Medulla oblongata (tissue), 1 donor: ENCODE results near the gene LUC7L.
A peak's percentile ranks its signal among the peaks of the same experiment; 100 is the strongest.
"Not testable (repeated sequence)": the region's sequence is repeated elsewhere in the genome, so short reads cannot be mapped to it uniquely, and the experiment has no call there.

Experiments used
- DNase-seq: peaks from one replicate; pipeline ENCODE4 v3.0.0-alpha.2; 2015; ENCODE audit errors: extremely low spot score

The LUC7L gene, protein sequence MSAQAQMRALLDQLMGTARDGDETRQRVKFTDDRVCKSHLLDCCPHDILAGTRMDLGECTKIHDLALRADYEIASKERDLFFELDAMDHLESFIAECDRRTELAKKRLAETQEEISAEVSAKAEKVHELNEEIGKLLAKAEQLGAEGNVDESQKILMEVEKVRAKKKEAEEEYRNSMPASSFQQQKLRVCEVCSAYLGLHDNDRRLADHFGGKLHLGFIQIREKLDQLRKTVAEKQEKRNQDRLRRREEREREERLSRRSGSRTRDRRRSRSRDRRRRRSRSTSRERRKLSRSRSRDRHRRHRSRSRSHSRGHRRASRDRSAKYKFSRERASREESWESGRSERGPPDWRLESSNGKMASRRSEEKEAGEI

GRCh38 chr16:228852-229730, at the start of gene LUC7L:
Gene LUC7L (minus strand): TSS chr16:229449. CDS start chr16:229339, 110 bp downstream.
- DNase-seq, result peak; percentile 94

- DNase-seq, result no peak
These were observed 49.7 kb upstream of the LUC7L start for GRCh38 chr16:278863-279366.

DNA sequence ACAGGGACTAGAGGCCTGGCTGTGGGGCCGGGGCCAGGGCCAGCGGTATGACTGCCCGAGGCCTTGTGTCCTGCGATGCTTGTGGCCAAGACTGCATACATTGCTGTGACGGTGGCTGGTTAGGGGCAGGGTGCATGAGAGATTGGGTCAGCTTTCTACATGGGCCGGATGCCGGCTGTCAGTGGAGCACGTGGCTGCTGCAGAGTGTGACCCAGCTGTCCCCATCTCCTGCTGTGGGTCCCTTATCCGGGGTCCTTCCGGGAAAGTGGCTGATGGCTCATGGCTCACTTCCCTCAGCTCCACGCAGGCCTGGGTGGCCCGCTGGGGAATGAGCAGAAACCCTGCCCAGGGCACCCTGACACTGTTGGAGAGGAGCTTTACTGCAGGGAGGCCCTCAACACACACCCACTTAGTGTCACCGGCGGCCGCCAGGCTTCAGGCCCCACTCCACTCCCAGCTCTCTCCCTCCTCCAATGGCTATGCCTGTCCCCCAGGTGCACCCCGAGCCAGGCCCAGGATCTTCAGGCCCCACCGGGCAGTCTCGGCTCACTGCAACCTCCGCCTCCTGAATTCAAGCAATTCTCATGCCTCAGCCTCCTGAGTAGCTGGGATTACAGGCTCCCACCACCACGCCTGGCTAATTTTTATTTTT, 47.3 kb upstream of the LUC7L start:
- no peak for DNase-seq

GRCh38 chr16:275786-276232, 46.6 kb upstream of the LUC7L start, which contains the start of gene RGS11:
Gene RGS11 (minus strand): TSS chr16:275944. CDS start chr16:275911, 33 bp downstream.
- DNase-seq, result no peak

GRCh38 chr16:275041-275641, 45.9 kb upstream of the LUC7L start:
- no peak for DNase-seq

GRCh38 chr16:273547-274421, 44.5 kb upstream of the LUC7L start:
- no peak for DNase-seq

DNA sequence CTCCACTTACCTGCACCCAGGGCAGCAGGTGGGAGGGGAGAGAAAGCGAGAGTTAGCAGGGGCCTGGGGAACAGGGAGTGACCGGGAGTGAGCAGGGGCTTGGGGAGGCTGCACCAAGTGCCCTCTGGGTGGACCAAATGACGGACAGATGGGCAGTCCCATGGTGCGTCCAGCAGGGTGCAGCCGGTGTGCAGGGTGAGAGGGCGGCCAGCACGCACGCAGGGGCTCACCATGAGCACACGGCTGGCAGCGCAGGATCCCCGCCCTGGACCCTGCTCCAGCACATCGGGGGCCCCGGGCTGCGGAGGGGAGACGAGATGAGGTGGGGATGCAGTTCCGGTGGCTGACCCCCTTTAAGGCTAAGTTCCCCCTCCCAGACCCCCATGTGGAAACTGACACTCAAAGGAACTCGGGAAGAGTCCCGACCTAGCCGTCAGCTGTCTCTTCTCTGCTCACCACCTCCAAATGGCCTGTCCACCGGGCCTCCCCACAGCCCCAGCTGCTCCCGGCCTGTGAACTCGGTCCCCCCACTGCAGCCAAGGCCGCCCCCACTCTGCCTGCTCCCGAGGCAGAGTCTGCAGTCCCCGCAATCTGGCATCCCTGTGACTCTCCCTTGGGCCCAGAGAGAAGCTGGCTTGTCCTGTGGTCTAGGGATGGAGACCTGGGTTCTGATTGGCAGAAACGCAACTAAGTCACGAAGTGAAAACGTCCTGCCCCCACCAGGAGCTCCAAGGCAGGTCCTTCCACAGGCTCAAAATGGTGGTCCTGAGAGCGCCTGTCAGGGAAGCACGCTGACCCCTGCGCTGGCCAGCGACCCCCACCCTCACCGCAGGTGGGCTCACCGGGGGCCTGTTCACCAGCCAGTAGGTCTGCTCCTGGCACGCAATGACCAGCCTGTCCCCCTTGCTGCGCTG, 43.6 kb upstream of the LUC7L start:
- no peak for DNase-seq

- DNase-seq, result no peak
These were observed 41.4 kb upstream of the LUC7L start for GRCh38 chr16:270381-271255.

DNA sequence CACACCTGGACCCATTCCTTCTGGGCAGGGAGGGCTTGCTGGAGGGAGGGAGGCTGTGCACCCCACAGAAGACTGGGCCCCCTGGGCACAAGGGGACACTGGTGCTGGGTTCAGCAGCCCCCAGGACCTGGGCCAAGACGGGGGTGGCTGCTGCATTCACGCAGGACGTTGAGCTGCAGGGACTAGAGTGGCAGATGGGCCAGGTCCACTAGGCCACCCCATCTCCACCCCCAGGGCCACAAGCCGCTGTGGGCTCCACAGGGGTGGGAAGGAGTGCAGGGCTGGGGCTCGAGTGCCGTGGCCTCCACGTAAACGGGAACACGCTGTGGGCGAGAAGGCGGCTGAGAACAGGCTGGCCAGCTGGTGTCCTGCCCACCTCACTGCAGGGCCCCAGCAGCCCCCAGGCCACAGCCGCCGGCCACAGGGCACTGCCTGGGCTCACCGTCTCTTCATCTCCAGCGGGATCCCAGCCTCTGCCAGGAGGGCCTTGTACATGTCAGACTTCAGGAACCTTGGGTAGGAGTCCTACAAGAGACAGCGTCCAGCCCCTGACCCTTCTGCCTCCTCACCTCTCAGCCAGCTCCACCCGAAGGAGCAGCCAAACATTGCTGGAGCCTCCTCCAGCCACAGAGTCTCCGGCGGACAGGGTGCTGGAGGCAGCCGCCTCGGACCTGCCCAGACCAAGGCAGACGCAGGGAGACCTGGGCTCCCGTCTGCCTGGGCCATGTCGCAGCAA, 40.0 kb upstream of the LUC7L start:
- DNase-seq, result no peak

DNA sequence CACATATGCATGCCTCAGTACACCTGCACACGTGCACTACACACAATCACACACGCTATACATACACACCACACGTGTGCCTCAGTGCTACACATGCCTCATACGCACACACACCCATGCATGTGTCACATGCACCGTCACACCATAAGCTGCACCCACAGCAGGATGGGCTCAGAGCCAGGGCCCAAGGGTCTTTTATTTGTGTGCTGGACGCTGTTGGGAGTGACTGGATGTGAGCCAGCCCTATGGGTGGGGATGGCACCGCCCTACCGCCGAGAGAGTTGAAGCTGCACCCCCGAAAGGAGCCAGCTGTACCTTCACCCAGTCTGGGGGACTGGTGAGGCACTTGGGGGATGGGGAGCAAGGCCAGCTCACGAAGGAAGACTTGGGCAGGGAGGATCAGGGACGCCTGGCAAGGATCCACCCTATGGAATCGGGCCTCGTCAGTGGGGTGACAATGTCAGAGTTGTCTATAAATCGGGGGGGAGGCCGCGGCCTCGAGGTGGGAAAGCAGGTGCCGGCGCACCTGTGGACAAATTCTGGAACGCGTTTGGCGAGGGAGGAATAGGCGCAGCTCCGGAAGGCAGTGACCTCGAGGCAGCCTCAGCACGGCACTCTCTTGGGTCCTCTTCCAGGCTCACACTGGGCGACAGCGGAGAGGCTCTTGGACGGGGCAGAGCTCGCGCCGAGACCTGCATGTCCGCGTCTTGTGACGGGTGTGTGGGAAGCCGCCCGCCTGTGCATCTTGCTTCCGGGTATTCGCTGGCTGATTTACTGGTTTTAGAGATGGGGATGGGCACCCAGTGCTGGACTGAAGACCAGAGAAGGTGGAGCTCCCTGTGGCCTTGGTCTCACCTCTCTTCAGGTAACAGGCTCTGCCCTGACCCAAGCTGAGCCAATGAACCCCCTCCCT, 39.1 kb upstream of the LUC7L start:
- no peak for DNase-seq

DNA sequence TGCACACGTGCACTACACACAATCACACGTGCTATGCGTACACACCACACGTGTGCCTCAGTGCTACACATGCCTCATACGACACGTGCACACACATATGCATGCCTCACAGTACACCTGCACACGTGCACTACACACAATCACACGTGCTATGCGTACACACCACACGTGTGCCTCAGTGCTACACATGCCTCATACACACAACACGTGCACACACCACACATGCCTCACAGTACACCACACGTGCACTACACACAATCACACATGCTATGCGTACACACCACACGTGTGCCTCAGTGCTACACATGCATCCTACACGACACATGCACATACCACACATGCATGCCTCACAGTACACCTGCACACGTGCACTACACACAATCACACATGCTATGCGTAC, 38.3 kb upstream of the LUC7L start:
- DNase-seq, result not testable (repeated sequence)

DNA sequence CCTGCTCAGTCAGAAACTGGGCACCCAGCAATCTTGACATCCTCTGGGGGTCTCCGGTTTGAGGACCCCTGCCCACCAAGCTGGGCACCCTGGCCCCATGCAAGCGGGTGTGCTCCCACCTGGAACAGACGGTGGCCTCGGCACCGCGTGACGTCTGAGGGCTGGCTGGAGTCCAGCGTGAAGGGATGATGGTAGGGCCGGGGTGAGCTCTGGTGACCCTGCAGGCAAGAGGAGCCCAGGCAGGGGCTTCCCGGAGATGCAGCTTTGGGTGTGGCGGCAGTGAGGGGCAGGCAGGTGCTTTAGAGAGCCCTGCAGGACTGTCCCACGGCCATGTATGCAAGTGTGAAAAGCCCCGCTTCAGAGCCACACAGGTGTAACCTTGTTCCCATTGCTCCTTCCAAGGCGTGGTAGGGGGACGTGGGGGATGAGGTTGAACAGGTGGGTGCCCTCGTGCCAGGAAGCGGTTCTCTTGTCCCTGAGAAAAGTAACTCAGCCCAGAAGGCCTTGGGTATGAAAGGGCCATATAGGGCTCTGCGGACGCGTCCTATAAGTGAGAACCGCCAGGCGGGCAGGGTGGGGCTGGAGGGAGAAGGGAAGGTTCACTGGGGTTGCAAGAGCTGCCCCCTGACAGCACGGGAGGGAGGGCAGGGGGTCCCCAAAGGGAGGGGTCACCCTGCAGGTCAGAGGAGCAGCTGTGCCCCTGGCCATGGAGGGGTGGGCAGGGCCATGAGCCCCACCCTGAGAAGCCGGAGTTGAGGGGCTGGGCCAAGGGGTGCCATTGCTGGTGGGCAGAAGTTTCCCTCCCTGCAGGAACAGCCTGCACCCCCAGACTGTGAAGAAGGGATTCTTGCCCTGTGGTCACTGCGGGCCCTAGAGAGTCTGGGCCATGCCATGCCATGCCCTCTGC, 37.3 kb upstream of the LUC7L start:
- DNase-seq, result no peak

DNA sequence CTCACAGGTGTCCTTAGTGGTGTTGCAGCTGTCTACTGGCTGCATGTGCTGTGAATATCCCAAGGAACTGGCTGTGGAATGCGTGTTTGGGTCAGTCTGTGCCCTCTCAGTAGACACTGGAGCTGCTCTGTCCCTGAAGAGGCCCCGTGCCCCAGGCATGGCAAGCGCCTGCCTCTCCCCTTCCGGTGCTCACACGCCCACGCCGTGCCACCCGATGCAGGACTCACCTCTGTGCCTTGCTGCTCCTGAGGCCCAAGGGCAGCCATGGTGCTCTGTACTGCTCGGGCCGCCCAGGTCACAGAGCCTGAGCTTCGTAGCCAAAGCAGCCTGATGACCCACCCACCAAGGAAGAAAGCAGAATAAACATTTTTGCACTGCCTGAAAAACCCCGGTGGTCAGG, 36.5 kb upstream of the LUC7L start:
- DNase-seq, result no peak

DNA sequence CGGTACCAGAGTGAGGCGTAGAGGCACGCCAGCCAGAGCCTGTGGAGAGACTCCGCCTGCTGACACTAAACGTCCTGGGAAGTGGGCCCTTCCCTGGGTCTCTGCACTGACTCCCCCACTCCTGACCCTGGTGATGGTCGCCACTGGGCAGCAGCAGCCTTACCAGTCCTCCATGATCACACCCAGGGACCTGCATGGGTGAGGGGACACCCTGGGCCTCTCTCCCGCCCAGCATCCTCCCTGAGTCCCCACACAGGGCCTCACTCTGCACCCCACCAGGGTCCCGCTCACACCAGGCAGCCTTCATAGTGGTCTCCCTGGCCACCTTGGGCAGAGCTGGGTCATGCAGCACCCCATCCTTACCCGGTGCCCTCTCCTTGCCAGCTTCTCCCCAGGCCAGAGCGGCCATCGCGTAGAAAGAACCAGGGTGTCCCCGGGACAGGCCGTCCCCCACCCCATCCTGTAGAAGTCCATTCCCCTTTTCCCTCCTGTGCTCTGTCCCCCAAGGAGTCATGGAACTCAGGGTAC, 35.8 kb upstream of the LUC7L start:
- DNase-seq, result no peak

GRCh38 chr16:264440-264951, 35.2 kb upstream of the LUC7L start:
- no peak for DNase-seq
